Measurements from ENCODE around the gene AP5M1.

DNA sequence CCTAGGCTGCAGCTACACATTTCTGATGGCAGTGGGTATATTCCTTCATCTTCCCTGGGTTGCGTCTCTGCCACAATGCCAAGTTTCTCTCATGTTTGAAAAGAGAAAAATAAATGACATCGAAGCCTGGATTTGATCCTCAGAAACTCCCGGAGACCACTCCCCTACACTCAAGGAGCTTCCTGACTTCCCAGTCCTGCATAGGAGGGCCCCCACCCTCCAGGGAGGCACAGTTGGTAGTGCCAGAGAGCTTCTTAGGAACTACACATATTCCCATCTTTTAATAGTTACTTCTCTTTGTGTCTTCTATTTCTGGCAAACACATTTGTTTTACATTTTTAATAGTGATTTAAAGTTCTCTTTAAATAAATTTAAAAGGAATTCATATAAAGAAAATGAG is 30.7 kb downstream of the AP5M1 start:
- TF ChIP-seq, protein P1, sequence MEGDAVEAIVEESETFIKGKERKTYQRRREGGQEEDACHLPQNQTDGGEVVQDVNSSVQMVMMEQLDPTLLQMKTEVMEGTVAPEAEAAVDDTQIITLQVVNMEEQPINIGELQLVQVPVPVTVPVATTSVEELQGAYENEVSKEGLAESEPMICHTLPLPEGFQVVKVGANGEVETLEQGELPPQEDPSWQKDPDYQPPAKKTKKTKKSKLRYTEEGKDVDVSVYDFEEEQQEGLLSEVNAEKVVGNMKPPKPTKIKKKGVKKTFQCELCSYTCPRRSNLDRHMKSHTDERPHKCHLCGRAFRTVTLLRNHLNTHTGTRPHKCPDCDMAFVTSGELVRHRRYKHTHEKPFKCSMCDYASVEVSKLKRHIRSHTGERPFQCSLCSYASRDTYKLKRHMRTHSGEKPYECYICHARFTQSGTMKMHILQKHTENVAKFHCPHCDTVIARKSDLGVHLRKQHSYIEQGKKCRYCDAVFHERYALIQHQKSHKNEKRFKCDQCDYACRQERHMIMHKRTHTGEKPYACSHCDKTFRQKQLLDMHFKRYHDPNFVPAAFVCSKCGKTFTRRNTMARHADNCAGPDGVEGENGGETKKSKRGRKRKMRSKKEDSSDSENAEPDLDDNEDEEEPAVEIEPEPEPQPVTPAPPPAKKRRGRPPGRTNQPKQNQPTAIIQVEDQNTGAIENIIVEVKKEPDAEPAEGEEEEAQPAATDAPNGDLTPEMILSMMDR (conservative IDR thresholded peaks at IDR 0.05; ENCODE audit: low read length), result no peak
- no peak for TF ChIP-seq EZH2phosphoT487 (IDR thresholded peaks at IDR 0.05; ENCODE audit: borderline replicate concordance)
